Measurements from ENCODE around the gene ACOX3.

ACOX3 gene

DNA sequence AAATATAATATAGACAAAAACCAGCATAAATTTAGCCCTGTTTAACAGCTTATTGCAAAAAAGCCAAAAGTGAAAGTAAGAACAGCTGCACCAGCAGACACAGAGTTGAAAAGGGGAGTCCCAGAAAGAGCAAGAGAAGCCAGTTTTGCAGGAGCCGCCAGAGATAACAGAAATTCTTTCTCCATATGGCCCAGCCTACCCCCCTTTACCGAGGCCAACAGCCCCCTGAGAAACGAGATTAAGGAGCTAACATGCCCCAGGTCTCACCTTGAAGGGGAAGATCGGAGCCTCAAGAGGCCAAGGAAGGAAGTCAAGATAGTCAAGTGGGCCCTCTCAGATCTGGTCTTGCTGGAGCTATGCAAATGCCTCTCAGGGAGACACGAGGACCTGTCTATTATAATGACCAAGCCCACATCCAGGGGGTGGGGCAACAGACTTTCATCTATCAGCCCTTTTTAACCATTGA is 4.8 kb downstream of the ACOX3 start:
- H3K9ac ChIP-seq (ENCODE audit: low read depth, low read length, poor library complexity, severe bottlenecking): no peak overlapping the region
- peaks cover 13% of the 10 kb centered on the region for H3K4me1 ChIP-seq (ENCODE audit: insufficient read depth, low read length, poor library complexity, severe bottlenecking)
- no peaks in the 10 kb centered on the region for H3F3A ChIP-seq (ENCODE audit: low read depth)
- no peaks in the 10 kb centered on the region for H3K36me3 ChIP-seq (ENCODE audit: insufficient read depth, low read length)
- H3K79me2 ChIP-seq (ENCODE audit: insufficient read depth, low read length): peaks cover 19% of the 10 kb centered on the region; the same call in 1 of the 2 replicates
- H3K4me2 ChIP-seq (ENCODE audit: low read depth, low read length, poor library complexity, severe bottlenecking): peak overlapping the region; percentile 54
- no peaks in the 10 kb centered on the region for H3K9me2 ChIP-seq (replicated peaks; ENCODE audit: low read depth, low read length)
- H3K9me3 ChIP-seq (ENCODE audit: insufficient read depth, low read depth, low read length): no peaks in the 10 kb centered on the region
- H4K20me1 ChIP-seq (ENCODE audit: insufficient read depth, low read length, poor library complexity, severe bottlenecking): no peaks in the 10 kb centered on the region
- H2AFZ ChIP-seq (ENCODE audit: low read length): no peak overlapping the region
- peak overlapping the region; percentile 50 for H3K4me3 ChIP-seq (ENCODE audit: low read length, poor library complexity, severe bottlenecking)
- TF ChIP-seq, protein P1, sequence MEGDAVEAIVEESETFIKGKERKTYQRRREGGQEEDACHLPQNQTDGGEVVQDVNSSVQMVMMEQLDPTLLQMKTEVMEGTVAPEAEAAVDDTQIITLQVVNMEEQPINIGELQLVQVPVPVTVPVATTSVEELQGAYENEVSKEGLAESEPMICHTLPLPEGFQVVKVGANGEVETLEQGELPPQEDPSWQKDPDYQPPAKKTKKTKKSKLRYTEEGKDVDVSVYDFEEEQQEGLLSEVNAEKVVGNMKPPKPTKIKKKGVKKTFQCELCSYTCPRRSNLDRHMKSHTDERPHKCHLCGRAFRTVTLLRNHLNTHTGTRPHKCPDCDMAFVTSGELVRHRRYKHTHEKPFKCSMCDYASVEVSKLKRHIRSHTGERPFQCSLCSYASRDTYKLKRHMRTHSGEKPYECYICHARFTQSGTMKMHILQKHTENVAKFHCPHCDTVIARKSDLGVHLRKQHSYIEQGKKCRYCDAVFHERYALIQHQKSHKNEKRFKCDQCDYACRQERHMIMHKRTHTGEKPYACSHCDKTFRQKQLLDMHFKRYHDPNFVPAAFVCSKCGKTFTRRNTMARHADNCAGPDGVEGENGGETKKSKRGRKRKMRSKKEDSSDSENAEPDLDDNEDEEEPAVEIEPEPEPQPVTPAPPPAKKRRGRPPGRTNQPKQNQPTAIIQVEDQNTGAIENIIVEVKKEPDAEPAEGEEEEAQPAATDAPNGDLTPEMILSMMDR (conservative IDR thresholded peaks at IDR 0.05; ENCODE audit: low read length): no peak
- no peak for TF ChIP-seq EZH2phosphoT487 (IDR thresholded peaks at IDR 0.05; ENCODE audit: borderline replicate concordance)
- no peaks in the 10 kb centered on the region for H3K27me3 ChIP-seq (ENCODE audit: insufficient read depth, low read length, poor library complexity, severe bottlenecking)

DNA sequence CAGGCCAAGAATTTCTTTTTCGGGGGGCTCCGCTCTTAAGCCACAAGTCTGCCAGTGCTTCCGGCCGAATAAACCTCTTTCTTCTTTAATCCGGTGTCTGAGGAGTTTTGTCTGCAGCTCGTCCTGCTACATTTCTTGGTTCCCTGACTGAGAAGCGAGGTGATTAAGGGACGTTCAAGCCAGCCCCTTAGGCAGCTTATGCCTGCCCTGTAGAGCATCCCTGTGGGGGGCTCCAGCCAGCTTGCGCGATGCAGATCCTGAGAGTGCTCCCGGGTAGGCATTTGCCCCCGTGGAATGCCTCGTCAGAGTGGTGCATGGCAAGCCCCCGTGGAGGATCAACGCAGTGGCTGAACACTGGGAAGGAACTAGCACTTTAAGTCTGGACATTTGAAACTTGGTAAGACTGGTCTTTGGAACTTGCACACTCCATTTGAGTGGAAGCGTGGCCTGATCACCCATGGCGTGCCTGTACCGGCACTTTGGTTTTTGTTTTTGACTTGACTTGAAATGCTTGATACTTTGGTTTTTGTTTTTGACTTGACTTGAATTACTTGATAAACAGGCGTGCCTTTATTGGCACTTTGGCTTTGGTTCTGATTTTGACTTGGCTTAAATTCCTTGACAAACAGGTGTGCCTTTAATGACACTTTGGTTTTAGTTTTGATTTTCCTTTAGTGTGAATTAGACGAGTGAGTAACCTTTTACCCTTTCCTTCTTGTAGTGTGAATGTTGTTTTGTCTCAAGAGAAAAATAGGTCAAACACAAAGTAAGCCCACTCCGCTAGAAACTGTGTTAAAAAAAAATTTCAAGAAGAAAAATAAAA is 6.1 kb downstream of the ACOX3 start:
- Histone ChIP-seq H2AFZ (ENCODE audit: low read length) (no peak overlapping the region), H4K20me1 (ENCODE audit: insufficient read depth, low read length, poor library complexity, severe bottlenecking) (no peaks in the 10 kb centered on the region), H3K9me2 (replicated peaks; ENCODE audit: low read depth, low read length) (no peaks in the 10 kb centered on the region), H3F3A (ENCODE audit: low read depth) (no peaks in the 10 kb centered on the region), H3K27me3 (ENCODE audit: insufficient read depth, low read length, poor library complexity, severe bottlenecking) (no peaks in the 10 kb centered on the region), H3K4me1 (ENCODE audit: insufficient read depth, low read length, poor library complexity, severe bottlenecking) (peaks cover 9% of the 10 kb centered on the region), H3K9ac (ENCODE audit: low read depth, low read length, poor library complexity, severe bottlenecking) (no peak overlapping the region), H3K9me3 (ENCODE audit: insufficient read depth, low read depth, low read length) (no peaks in the 10 kb centered on the region), H3K79me2 (ENCODE audit: insufficient read depth, low read length) (peaks cover 10% of the 10 kb centered on the region; the same call in 1 of the 2 replicates), H3K4me2 (ENCODE audit: low read depth, low read length, poor library complexity, severe bottlenecking) (no peak overlapping the region), H3K4me3 (ENCODE audit: low read length, poor library complexity, severe bottlenecking) (no peak overlapping the region), H3K36me3 (ENCODE audit: insufficient read depth, low read length) (no peaks in the 10 kb centered on the region)
- no peak for TF ChIP-seq EZH2phosphoT487 (IDR thresholded peaks at IDR 0.05; ENCODE audit: borderline replicate concordance)
- TF ChIP-seq, protein P1 (conservative IDR thresholded peaks at IDR 0.05; ENCODE audit: low read length): no peak

DNA sequence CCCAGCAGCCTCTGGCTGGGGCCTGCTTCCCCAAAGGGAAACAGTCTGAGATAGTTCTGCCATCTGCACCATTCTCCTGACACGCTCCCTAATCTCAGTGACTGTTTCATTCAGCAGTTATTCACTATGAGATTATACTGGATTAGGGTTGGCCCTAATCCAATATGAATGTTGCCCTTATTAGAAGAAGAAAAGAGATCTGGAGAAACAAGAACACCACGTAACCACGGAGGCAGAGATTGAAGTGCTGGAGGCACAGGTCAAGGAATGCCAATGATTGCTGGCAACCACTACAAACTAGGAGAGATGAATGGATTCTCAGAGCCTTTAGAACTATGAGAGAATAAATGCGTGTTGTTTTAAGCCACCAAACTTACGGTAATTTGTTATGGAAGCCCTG is 7.4 kb downstream of the ACOX3 start:
- Histone ChIP-seq H3K79me2 (ENCODE audit: insufficient read depth, low read length) (no peaks in the 10 kb centered on the region), H3K4me2 (ENCODE audit: low read depth, low read length, poor library complexity, severe bottlenecking) (no peak overlapping the region), H3K9me3 (ENCODE audit: insufficient read depth, low read depth, low read length) (no peaks in the 10 kb centered on the region), H3K9me2 (replicated peaks; ENCODE audit: low read depth, low read length) (no peaks in the 10 kb centered on the region), H3K9ac (ENCODE audit: low read depth, low read length, poor library complexity, severe bottlenecking) (no peak overlapping the region), H4K20me1 (ENCODE audit: insufficient read depth, low read length, poor library complexity, severe bottlenecking) (no peaks in the 10 kb centered on the region), H3K36me3 (ENCODE audit: insufficient read depth, low read length) (no peaks in the 10 kb centered on the region), H3K4me3 (ENCODE audit: low read length, poor library complexity, severe bottlenecking) (no peak overlapping the region), H2AFZ (ENCODE audit: low read length) (no peak overlapping the region), H3F3A (ENCODE audit: low read depth) (no peaks in the 10 kb centered on the region), H3K4me1 (ENCODE audit: insufficient read depth, low read length, poor library complexity, severe bottlenecking) (no peaks in the 10 kb centered on the region), H3K27me3 (ENCODE audit: insufficient read depth, low read length, poor library complexity, severe bottlenecking) (no peaks in the 10 kb centered on the region)
- TF ChIP-seq, protein P1 (conservative IDR thresholded peaks at IDR 0.05; ENCODE audit: low read length): no peak
- TF ChIP-seq EZH2phosphoT487 (IDR thresholded peaks at IDR 0.05; ENCODE audit: borderline replicate concordance): no peak
